HG02981 (cell line): ENCODE data around the gene ZNG1C.
"Not testable (repeated sequence)": the region's sequence is repeated elsewhere in the genome, so short reads cannot be mapped to it uniquely, and the experiment has no call there.

Experiments
- ATAC-seq: cut with Tn5 transposase; IDR thresholded peaks from one replicate; pipeline ENCODE4 v1.9.1; 2021; ENCODE audit warnings: mild to moderate bottlenecking, moderate library complexity; ENCODE audit not compliant: unreplicated experiment

ZNG1C gene

DNA sequence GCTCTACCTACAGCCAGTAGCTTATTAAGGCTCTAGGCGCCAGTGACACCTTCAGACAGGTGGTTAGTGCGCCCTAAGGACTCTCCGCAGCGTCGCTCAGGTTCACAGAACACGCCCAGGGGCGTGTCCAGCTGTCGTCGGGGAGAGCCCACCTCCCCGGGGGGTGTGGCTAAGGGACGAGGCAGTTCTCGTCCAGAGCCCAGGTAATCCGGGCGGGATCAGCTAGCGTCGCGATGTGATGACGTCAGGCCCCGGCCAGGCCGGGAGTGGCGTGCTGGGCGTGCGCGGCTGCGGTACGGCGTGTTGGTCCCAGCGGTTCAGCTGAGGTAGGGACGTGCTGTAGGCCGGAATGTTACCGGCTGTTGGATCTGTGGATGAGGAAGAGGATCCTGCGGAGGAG is at the start of gene ZNG1C:
ZNG1C (plus strand) TSS at position 301 of the 400 bp plus-strand sequence; CDS start at position 350, 49 bp downstream.
- not testable (repeated sequence) for ATAC-seq

GRCh38 chr9:68242437-68242836 is 654 bp downstream of the ZNG1C start:
- not testable (repeated sequence) for ATAC-seq

DNA sequence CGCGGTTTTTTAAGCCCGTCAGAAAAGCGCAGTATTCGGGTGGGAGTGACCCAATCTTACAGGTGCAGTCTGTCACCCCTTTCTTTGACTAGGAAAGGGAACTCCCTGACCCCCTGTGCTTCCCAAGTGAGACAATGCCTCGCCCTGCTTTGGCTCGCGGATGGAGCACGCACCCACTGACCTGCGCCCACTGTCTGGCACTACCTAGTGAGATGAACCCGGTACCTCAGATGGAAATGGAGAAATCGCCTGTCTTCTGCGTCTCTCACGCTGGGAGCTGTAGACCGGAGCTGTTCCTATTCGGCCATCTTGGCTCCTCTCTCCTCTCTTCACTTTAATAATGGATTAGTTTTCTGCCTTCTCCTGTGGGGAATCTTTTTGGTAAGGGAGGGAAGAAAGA is 39.3 kb downstream of the ZNG1C start:
- not testable (repeated sequence) for ATAC-seq

DNA sequence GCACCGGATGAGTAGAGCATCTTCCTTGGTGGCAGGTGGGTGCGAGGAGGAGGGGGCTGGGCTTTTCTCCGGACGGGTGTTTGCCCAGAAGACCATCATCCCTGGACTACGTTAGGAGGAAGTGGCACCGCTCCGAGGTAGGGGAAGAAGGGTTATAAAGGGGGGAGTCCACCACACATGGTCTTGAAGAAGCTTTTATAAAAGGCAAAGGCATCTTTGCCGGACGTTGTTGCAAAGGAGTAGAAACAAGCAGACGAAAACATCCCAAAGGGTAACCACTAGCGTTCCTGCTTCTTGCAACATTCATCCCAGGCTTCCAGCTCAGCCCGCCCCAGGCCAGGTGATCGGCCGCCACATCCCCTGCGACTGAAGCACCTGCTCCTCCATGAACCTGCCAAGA is 60.8 kb downstream of the ZNG1C start, which contains the start of gene FOXD4L3:
FOXD4L3 (plus strand) TSS at position 301 of the 400 bp plus-strand sequence; CDS start at position 386, 85 bp downstream.
- not testable (repeated sequence) for ATAC-seq

DNA sequence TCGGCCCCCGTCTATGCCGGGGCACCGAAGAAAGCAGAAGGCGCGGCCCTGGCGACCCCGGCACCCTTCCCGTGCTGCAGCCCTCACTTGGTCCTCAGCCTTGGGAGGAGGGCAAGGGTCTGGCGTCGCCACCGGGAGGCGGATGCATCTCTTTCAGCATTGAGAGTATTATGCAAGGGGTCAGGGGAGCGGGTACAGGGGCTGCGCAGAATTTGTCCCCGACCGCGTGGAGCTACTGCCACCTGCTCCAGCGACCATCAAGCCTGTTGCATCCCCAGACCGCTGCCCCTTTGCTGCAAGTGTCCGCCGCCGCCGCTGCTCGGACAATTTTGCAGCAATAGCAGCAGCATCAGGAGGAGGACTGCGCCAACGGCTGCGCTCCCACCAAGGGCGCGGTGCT is 62.0 kb downstream of the ZNG1C start:
- not testable (repeated sequence) for ATAC-seq

DNA sequence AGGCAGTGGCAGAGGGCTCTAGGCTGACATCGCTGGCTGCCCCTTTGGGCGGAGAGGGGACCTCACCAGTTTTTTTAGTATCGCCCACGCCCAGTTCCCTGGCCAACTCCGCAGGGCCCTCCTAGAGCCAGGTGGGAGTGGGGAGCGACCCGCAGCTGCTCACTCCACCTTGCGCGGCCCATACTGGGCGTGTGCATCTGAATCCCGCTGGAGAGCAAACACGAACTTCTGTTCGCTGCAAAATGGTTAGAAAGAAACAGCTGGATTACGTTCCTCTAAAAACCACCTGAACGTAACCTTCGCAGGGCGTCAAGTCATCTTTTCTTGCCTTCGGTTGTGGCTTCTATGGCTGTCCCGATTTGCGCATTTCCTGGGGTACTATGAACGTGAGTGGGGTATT is 62.4 kb downstream of the ZNG1C start:
- not testable (repeated sequence) for ATAC-seq

GRCh38 chr9:68304777-68305176 is 63.0 kb downstream of the ZNG1C start:
- ATAC-seq, result not testable (repeated sequence)

- ATAC-seq, result not testable (repeated sequence)
Measured at GRCh38 chr9:68305680-68306285, 64.0 kb downstream of the ZNG1C start.

DNA sequence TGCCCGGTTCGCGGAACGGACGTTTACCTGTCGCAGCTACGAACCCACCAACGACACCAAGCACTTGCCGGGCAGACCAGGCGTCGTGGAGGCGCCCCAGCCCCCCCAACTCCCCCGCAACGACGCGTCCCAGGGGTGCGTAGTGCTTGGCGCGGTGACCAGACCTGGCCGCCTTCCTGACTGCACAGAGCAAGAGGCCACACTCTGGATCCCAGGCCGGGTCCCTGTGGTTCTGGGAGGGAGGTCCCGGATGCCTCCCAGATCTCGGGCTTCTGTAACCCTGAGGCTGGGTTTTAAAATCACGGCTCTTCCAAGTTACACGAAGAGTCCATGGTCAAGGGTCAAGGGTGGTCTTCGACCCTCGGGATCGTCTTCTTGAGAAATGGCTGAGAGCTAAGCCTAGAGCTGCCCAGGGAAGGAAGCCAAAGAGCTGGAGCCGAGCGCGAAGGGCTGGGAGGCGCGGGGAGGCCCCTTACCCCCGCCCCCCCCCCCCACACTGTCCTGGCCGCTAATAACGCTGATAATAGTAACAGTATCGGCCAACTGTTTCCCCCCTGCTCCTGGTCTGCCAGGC is 64.7 kb downstream of the ZNG1C start:
- ATAC-seq, result not testable (repeated sequence)

GRCh38 chr9:68307127-68307526 is 65.3 kb downstream of the ZNG1C start:
- not testable (repeated sequence) for ATAC-seq

DNA sequence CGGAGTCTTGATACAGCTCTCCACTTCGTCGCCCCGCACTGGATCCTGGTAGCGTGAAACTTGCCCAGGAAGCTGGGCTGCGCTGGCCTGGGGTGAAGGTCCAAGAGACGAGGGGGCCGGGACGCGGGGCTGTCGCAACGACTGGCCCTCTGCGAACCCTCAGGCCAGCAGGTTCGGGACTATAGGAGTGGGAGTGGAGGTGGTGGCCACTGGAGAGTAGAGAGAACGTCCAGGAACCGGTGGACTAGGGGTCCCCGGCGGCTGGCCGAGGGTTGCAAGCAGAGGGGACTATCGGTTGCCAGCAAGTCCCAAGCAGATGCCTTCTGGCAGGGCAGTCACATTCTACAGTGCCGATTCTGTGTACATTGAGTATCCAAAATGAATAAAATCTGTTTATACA is 65.9 kb downstream of the ZNG1C start:
- ATAC-seq, result not testable (repeated sequence)

GRCh38 chr9:68311208-68311607 is 69.4 kb downstream of the ZNG1C start:
- not testable (repeated sequence) for ATAC-seq

DNA sequence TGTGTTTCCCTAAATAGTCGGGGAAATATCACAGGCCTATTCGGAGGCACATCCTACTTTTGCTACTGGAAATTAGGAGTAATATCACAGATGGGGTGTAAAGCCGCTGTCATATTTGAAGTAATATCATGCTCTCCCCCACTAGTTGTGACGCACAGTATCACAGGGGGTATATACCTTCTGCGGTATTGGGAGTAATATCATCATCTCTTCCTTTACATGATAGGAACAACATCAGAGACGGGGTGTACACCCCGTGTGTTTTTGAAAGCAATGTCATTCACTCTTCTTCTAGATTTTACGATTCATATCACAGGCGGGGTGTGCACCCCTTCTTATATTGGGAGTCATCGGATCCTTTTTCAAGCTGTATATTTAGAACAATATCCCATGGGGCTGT is 76.4 kb downstream of the ZNG1C start:
- not testable (repeated sequence) for ATAC-seq

- not testable (repeated sequence) for ATAC-seq
Measured at GRCh38 chr9:68323749-68324148, 82.0 kb downstream of the ZNG1C start.

DNA sequence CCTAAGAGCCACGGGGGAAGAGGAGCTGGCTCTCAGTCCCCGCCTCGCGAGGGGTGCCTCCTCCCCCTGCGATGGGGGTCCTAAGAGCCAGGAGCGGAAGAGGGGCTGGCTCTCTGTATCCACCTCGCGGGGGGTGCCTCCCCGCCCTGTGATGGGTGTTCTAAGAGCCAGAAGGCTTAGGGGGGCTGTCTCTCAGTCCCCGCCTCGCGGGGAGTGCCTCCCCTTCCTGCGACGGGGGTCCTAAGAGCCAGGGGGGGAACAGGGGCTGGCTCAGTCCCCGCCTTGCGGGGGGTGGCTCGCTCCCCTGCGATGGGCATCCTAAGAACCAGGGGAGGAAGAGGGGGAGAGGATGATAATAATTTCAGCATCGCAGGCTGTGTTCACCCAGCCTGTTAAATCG is 82.7 kb downstream of the ZNG1C start:
- ATAC-seq, result not testable (repeated sequence)

- ATAC-seq, result not testable (repeated sequence)
Measured at GRCh38 chr9:68329106-68329505, 87.3 kb downstream of the ZNG1C start.

- ATAC-seq, result not testable (repeated sequence)
Measured at GRCh38 chr9:68330531-68331173, 88.9 kb downstream of the ZNG1C start.

GRCh38 chr9:68332122-68332521 is 90.3 kb downstream of the ZNG1C start:
- not testable (repeated sequence) for ATAC-seq

GRCh38 chr9:68335935-68336334 is 94.2 kb downstream of the ZNG1C start:
- ATAC-seq, result not testable (repeated sequence)

DNA sequence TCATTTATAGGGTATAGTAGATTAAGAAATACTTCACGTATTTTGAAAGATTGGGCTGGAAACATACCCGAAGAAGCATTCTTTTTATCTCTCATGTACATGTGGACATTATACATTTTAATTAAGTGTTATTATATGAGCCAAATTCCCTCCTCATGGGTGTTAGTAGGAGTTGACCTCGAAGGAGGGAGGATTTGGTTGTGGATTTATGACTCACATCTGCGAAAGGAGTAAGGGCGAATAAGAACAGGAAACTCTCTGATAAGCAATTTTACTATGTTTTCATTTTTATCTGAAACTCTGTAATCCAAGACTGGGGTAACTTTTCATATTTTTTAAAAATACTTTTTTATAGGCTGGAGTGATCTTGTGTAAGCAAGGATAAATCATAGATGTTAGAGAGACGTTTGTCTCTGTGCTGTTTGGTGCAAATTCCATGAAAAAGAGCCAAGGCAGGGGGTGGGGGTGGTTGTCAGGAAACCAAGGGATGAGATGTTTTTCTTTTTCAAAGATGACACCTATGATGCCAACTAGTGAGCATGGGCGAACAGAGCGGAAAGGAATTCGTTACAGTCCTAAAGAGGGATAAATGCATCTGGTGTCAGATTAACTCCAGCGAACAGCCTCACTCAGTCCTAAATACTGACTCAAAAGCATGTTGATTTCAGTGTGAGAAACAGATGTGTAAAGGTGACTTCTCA is 95.0 kb downstream of the ZNG1C start:
- ATAC-seq, result not testable (repeated sequence)

DNA sequence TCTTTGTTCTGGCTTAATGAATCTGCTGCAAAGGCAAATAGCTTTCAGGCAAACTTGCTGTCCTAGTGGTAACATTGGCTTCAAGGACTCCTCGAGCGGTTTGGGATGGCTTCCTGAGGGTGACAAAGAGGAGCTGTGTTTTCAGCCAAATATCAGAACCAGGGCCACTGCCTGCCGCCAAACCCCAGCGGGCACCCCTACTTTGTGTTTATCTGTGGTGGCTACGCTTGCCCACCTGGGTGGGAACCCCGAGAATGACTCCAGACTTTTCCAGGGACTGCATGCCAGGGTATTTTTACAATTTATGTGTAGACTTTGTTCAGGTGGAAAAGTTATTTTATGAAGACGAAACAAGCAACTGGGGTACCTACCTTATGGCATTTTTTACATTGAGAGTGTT is 96.2 kb downstream of the ZNG1C start:
- not testable (repeated sequence) for ATAC-seq
